Activated naive CD8-positive, alpha-beta T cell treated with anti-CD3 and anti-CD28 coated beads, Interleukin-2, amount 10 ng/mL, durations not matched to agents 7 days and 5 days (primary cell): ENCODE measurements around the gene CCDC181. TPM values are rescaled to one million over a fixed set of nuclear protein-coding genes. Genes with fewer than 3 reads are reported as not detected.

Source experiments
- ATAC-seq: fragments of 150-1000 bp; cut with Tn5 transposase; one replicate; pipeline ENCODE4 v1.10.0; 2021; ENCODE audit warnings: low read depth, moderate library complexity
- POLR2A ChIA-PET: fragments of 350-600 bp; sonication (Branson Sonifier 250); formaldehyde crosslinking; loops from one replicate; lab custom pipeline; 2021; ENCODE audit warnings: antibody characterized with exemption; lab: Charles Lee
- DNase-seq: peaks from one replicate; pipeline ENCODE4 v3.0.0; 2021
- H3K27ac Mint-ChIP-seq: one replicate; pipeline ENCODE4 v1.8.0; 2022; ENCODE audit warnings: mild to moderate bottlenecking, mixed read lengths
- H3K27me3 Mint-ChIP-seq: one replicate; pipeline ENCODE4 v1.8.0; 2022; ENCODE audit warnings: mild to moderate bottlenecking, moderate library complexity, mixed read lengths
- H3K36me3 Mint-ChIP-seq: one replicate; pipeline ENCODE4 v1.8.0; 2021; ENCODE audit warnings: mild to moderate bottlenecking, mixed read lengths
- H3K4me1 Mint-ChIP-seq: one replicate; pipeline ENCODE4 v1.8.0; 2021; ENCODE audit warnings: mixed read lengths
- H3K4me3 Mint-ChIP-seq: one replicate; pipeline ENCODE4 v1.8.0; 2022; ENCODE audit warnings: mild to moderate bottlenecking, moderate library complexity, mixed read lengths
- H3K9me3 Mint-ChIP-seq: one replicate; pipeline ENCODE4 v1.8.0; 2021; ENCODE audit warnings: mixed read lengths
- total RNA-seq, 2 experiments: library from RNA; stranded (reverse); gene quantifications; one replicate each; pipeline ENCODE4 v1.2.3, GENCODE V29; 2021

CCDC181 gene
- total RNA-seq, 2 experiments from 2014 or later, result not detected

- POLR2A ChIA-PET, result no interaction called here
- Mint-ChIP-seq H3K36me3 (peaks cover 37% of the 10 kb centered on the region), H3K4me3 (no peak overlapping the region), H3K4me1 (peaks cover 8% of the 10 kb centered on the region), H3K9me3 (no peaks in the 10 kb centered on the region), H3K27ac (no peak overlapping the region), H3K27me3 (no peaks in the 10 kb centered on the region)
- ATAC-seq (no peak), DNase-seq (no peak)
Measured at GRCh38 chr1:169381162-169381561, 46.1 kb downstream of the CCDC181 start.

- Mint-ChIP-seq H3K4me1 (peaks cover 28% of the 10 kb centered on the region), H3K27ac (peak overlapping the region; percentile 79), H3K4me3 (peak overlapping the region; percentile 64), H3K27me3 (no peaks in the 10 kb centered on the region), H3K9me3 (no peaks in the 10 kb centered on the region), H3K36me3 (peaks cover 27% of the 10 kb centered on the region)
- POLR2A ChIA-PET, result no interaction called here
- peak; percentile 39 for ATAC-seq
- DNase-seq, result no peak
Measured at GRCh38 chr1:169371404-169371803, 55.9 kb downstream of the CCDC181 start.

GRCh38 chr1:169368406-169368769 lies 58.9 kb downstream of the CCDC181 start:
- Mint-ChIP-seq H3K9me3 (peaks cover 5% of the 10 kb centered on the region), H3K27me3 (no peaks in the 10 kb centered on the region), H3K36me3 (peaks cover 28% of the 10 kb centered on the region), H3K4me1 (peaks cover 31% of the 10 kb centered on the region), H3K4me3 (no peak overlapping the region), H3K27ac (no peak overlapping the region)
- peak; percentile 59 for DNase-seq
- peak; percentile 10 for ATAC-seq
- POLR2A ChIA-PET, result interaction anchor here (0.6 to 2.0 kb wide), 9 partner anchors 9 to 925 kb away, joined by 3 to 9 read pairs (median 4); partner anchors contain the start of gene CCDC181

- H3K27ac Mint-ChIP-seq, result peak within 1 kb of the TSS; percentile 79
- ATAC-seq, result peak; percentile 91
- POLR2A ChIA-PET, result interaction anchor here (0.6 to 2.0 kb wide), 13 partner anchors 9 to 958 kb away, joined by 3 to 9 read pairs (median 3); partner anchors contain the start of gene CCDC181
- peaks cover 23% of the 10 kb centered on the region for H3K36me3 Mint-ChIP-seq
- peaks cover 5% of the 10 kb centered on the region for H3K9me3 Mint-ChIP-seq
- H3K4me1 Mint-ChIP-seq, result peaks cover 29% of the 10 kb centered on the region
- no peak within 1 kb of the TSS for H3K4me3 Mint-ChIP-seq
- peak; percentile 96 for DNase-seq
- no peaks in the 10 kb centered on the region for H3K27me3 Mint-ChIP-seq
Measured at GRCh38 chr1:169367686-169368405, 59.4 kb downstream of the CCDC181 start, which contains the start of the genes BLZF1 and NME7. TSS of gene BLZF1 (plus strand) at chr1:169368195. CDS start at chr1:169369523, 1,328 bp downstream. TSS of gene NME7 (minus strand) at chr1:169367797. CDS start at chr1:169367710, 87 bp downstream.

- H3K4me1 Mint-ChIP-seq, result peaks cover 34% of the 10 kb centered on the region
- no peak for DNase-seq
- H3K27ac Mint-ChIP-seq, result no peak overlapping the region
- ATAC-seq, result no peak
- H3K36me3 Mint-ChIP-seq, result peaks cover 23% of the 10 kb centered on the region
- H3K9me3 Mint-ChIP-seq, result peaks cover 5% of the 10 kb centered on the region
- POLR2A ChIA-PET, result interaction anchor here (0.9 to 2.0 kb wide), 6 partner anchors 60 to 958 kb away, joined by 3 to 9 read pairs (median 4); partner anchors contain the start of gene CCDC181
- H3K4me3 Mint-ChIP-seq, result no peak overlapping the region
- H3K27me3 Mint-ChIP-seq, result no peaks in the 10 kb centered on the region
Measured at GRCh38 chr1:169367096-169367685, 60.1 kb downstream of the CCDC181 start.

GRCh38 chr1:169364948-169365347 lies 62.3 kb downstream of the CCDC181 start:
- POLR2A ChIA-PET, result no interaction called here
- Mint-ChIP-seq H3K36me3 (peaks cover 10% of the 10 kb centered on the region), H3K4me1 (peaks cover 26% of the 10 kb centered on the region), H3K4me3 (no peak overlapping the region), H3K9me3 (peaks cover 5% of the 10 kb centered on the region), H3K27ac (peak overlapping the region; percentile 52), H3K27me3 (no peaks in the 10 kb centered on the region)
- no peak for ATAC-seq
- no peak for DNase-seq

- POLR2A ChIA-PET, result interaction anchor here (0.9 kb wide), 2 partner anchors 24 to 911 kb away, joined by 3 to 4 read pairs; no protein-coding TSS in a partner anchor
- no peaks in the 10 kb centered on the region for H3K27me3 Mint-ChIP-seq
- peak; percentile 33 for DNase-seq
- H3K9me3 Mint-ChIP-seq, result peaks cover 5% of the 10 kb centered on the region
- peaks cover 7% of the 10 kb centered on the region for H3K36me3 Mint-ChIP-seq
- H3K4me1 Mint-ChIP-seq, result peaks cover 21% of the 10 kb centered on the region
- H3K27ac Mint-ChIP-seq, result peak overlapping the region; percentile 86
- ATAC-seq, result peak; percentile 13
- peak overlapping the region; percentile 71 for H3K4me3 Mint-ChIP-seq
Measured at GRCh38 chr1:169363046-169363730, 64.1 kb downstream of the CCDC181 start.

- ATAC-seq, result no peak
- peaks cover 7% of the 10 kb centered on the region for H3K36me3 Mint-ChIP-seq
- H3K27ac Mint-ChIP-seq, result no peak overlapping the region
- H3K27me3 Mint-ChIP-seq, result no peaks in the 10 kb centered on the region
- H3K4me3 Mint-ChIP-seq, result no peak overlapping the region
- POLR2A ChIA-PET, result no interaction called here
- peaks cover 21% of the 10 kb centered on the region for H3K4me1 Mint-ChIP-seq
- DNase-seq, result no peak
- H3K9me3 Mint-ChIP-seq, result peaks cover 5% of the 10 kb centered on the region
Measured at GRCh38 chr1:169361281-169361680, 66.0 kb downstream of the CCDC181 start.

- Mint-ChIP-seq H3K36me3 (peaks cover 8% of the 10 kb centered on the region), H3K9me3 (peaks cover 5% of the 10 kb centered on the region), H3K4me3 (no peak overlapping the region), H3K27me3 (no peaks in the 10 kb centered on the region), H3K4me1 (peaks cover 21% of the 10 kb centered on the region), H3K27ac (no peak overlapping the region)
- POLR2A ChIA-PET, result no interaction called here
- DNase-seq (no peak), ATAC-seq (no peak)
Measured at GRCh38 chr1:169360415-169360814, 66.9 kb downstream of the CCDC181 start.

- no peak overlapping the region for H3K4me3 Mint-ChIP-seq
- H3K27me3 Mint-ChIP-seq, result no peaks in the 10 kb centered on the region
- POLR2A ChIA-PET, result interaction anchor here (0.6 kb wide), 1 partner anchor 264 kb away, joined by 3 read pairs; no protein-coding TSS in a partner anchor
- peaks cover 9% of the 10 kb centered on the region for H3K36me3 Mint-ChIP-seq
- H3K4me1 Mint-ChIP-seq, result peaks cover 9% of the 10 kb centered on the region
- H3K27ac Mint-ChIP-seq, result no peak overlapping the region
- DNase-seq, result no peak
- H3K9me3 Mint-ChIP-seq, result no peaks in the 10 kb centered on the region
- ATAC-seq, result no peak
Measured at GRCh38 chr1:169348383-169349036, 78.8 kb downstream of the CCDC181 start.

- peaks cover 9% of the 10 kb centered on the region for H3K36me3 Mint-ChIP-seq
- no peaks in the 10 kb centered on the region for H3K9me3 Mint-ChIP-seq
- no peak overlapping the region for H3K4me3 Mint-ChIP-seq
- H3K27ac Mint-ChIP-seq, result no peak overlapping the region
- POLR2A ChIA-PET, result interaction anchor here (0.6 kb wide), 1 partner anchor 265 kb away, joined by 3 read pairs; no protein-coding TSS in a partner anchor
- peaks cover 9% of the 10 kb centered on the region for H3K4me1 Mint-ChIP-seq
- H3K27me3 Mint-ChIP-seq, result no peaks in the 10 kb centered on the region
- no peak for DNase-seq
- no peak for ATAC-seq
Measured at GRCh38 chr1:169347688-169348382, 79.4 kb downstream of the CCDC181 start.

GRCh38 chr1:169346036-169346589 lies 81.2 kb downstream of the CCDC181 start:
- POLR2A ChIA-PET, result interaction anchor here (0.6 kb wide), 1 partner anchor 236 kb away, joined by 3 read pairs; no protein-coding TSS in a partner anchor
- H3K9me3 Mint-ChIP-seq, result no peaks in the 10 kb centered on the region
- peaks cover 4% of the 10 kb centered on the region for H3K36me3 Mint-ChIP-seq
- no peak overlapping the region for H3K27ac Mint-ChIP-seq
- H3K27me3 Mint-ChIP-seq, result no peaks in the 10 kb centered on the region
- peaks cover 3% of the 10 kb centered on the region for H3K4me1 Mint-ChIP-seq
- H3K4me3 Mint-ChIP-seq, result no peak overlapping the region
- DNase-seq (no peak), ATAC-seq (no peak)
